GM19467 (cell line): ENCODE data around the gene OMA1.
"Not testable (repeated sequence)": the region's sequence is repeated elsewhere in the genome, so short reads cannot be mapped to it uniquely, and the experiment has no call there.

Experiments
- ATAC-seq: cut with Tn5 transposase; IDR thresholded peaks from one replicate; pipeline ENCODE4 v1.9.1; 2021; ENCODE audit warnings: mild to moderate bottlenecking, moderate library complexity; ENCODE audit not compliant: unreplicated experiment

The OMA1 gene

DNA sequence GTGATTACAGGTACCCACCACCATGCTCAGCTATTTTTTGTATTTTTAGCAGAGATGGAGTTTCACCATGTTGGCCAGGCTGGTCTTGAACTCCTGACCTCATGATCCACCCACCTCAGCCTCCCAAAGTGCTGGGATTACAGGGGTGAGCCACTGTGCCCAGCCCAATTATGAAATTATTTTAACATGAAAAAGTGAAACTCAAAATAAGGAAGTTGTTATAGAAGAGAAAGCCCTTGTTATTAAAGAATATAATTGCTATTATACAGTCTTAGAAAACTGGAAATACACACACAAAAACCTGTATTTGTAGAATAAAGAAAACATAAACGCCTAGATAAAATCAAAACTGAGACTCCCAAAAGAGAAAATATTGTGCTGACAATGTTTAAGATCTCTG is 14.7 kb downstream of the OMA1 start:
- ATAC-seq = not testable (repeated sequence)

DNA sequence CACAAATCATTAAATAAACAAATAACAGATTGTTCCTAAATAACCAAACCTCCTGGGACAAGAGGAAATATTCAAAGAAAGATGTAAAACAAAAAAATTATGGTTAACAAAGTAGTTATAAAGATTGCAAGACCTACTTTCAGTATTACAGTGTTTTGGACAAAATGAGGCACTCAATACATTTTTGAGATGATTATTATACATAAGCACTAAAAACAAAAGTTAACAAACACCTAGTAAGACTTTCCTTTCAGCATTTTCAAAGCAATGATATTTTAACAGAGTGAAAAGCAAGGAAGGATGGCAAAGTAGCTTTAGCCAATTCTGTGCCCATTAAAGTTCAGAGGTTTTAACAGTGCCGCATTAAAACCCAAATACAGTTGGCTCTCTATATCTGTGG is 17.2 kb downstream of the OMA1 start:
- no peak for ATAC-seq

DNA sequence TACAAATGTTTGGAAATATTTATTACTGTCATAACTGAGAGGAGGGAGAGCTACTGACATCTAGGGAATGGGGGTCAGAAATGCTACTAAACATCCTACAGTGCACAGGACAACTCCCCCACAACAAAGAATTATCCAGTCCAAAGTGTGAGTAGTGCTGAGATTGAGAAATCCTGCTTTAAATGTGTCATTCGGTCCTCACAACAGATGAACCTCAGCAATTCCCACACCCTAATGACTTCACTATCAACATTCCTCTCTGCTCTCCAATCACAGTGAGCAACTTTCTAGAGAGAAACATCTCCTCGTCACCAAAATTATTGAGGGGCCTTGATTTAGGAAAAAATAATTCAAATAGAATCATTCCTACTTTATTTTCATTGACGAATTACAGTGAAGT is 18.0 kb downstream of the OMA1 start:
- no peak for ATAC-seq

DNA sequence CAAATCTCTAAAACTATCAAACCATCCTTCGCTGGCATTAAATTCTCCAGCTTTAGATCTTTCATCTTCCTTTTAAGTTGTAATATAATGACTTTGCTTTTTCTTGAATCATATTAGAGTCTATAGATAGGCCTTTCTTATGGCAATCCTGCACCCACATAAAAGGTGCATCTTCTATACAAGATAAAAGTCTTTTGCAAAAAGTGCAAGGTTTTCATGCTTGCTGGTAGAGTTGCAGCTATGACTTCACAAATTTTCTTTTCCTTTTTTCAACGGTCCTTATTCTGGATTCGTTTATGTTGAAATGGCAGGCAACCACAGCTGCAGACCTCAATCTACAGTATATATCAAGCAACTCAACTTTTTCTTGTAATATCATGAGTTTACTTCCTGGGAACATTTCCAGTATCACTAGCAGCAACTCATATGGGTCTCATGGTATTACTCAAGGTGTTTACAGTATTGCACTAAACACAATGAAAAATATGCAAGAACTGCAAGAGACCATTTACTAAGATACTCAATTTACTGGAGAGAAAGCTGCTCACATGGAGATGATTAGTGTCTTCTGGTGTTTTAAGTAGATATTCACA is 22.1 kb downstream of the OMA1 start:
- no peak for ATAC-seq

DNA sequence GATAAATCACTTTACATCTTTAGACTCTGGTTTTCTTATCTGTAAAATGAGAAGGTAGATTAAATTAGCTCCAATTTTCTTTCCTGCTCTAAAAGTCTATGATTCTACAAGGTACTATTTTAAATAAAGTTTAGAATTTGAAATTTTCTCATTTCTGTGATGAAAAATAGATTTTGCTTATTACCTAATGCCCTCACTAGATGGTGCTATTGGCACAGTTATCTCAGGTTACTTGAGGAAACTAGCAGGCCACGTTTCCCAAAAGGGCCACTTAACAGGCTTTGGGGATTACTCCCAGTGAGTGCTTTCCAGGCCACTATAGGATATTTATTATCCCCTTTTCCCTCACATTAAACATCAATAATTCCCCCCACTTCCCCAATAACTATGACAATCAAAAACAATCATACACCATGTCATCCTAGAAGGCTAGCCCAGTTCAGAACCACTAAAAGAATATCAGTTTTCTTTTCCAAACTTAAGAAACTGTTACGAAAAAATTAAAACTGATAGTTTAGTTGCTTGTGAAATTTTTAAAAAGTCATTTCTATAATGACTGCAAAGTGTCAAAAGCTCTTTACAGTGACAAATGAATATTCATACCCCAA is 30.6 kb downstream of the OMA1 start:
- ATAC-seq = no peak

DNA sequence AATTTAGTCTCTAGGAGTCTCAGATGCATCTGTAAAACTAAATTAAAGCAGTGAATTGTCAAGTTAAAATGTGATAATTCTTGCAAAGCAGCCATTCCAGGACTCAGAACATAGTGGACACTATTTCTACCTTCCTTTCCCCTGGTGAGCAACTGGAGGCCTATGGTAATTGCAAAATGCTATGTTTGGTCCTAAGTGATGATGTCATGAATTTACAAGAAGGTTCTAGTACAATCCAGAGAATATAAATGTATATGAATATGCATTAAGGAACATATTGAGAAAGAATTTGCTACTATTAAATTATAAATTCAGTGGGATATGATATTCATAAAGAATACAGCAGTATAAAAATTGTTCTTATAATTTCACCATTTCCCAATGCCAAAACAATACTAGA is 32.6 kb downstream of the OMA1 start:
- ATAC-seq = no peak

DNA sequence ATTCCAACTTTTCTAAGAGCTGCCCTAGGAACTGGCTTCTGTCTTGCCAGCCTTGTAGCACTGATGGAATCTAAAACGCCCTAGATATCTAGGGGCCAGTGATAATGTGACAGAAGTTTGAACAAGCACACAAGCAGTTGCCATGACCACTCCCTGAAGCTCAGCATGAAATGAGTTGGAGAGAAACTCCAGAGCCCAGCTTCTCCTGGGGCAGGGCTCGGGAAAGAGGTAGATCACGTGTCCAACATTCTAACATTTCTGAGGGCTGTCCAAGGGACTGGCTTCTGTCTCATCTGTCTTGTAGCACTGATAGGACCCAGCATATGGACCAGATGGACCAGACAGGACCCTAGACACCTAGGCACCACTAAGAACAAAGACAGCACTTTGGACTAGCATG is 37.9 kb downstream of the OMA1 start:
- ATAC-seq = no peak

DNA sequence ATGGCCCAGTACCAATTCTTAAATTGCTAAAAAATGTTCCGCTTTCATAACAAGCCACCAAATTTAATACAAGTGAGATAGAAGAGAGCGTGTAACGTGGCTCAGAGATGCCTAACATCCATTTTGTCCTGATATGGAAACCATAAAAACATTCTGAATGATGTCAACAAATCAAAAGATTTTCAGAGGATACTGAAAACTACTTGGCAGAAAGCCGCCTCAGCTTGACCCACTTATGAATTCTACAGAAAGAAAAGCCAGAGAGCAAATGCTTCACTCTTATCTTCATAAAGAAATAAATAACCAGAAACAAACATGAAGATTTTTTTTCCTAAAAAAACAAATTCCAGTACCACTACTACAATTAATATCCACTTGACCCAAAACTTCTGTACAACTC is 41.2 kb downstream of the OMA1 start:
- ATAC-seq = no peak

DNA sequence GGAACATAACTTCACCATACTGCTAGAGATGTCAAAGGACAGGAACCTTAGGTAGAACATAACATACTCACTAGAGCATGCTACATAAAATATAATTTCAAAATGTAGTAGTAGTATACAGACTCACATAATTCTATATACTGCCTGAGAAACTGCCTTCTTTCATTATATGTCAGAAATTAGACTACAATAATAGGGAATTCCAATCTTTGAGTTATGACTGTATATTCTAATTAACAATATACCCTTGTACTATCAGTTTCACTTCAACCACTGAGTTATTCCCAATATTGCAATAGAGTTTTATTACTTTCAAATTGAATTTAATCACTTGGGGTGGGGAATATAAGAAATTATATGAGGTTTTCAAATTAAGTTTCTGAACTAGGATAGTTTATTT is 44.0 kb downstream of the OMA1 start:
- ATAC-seq = no peak

DNA sequence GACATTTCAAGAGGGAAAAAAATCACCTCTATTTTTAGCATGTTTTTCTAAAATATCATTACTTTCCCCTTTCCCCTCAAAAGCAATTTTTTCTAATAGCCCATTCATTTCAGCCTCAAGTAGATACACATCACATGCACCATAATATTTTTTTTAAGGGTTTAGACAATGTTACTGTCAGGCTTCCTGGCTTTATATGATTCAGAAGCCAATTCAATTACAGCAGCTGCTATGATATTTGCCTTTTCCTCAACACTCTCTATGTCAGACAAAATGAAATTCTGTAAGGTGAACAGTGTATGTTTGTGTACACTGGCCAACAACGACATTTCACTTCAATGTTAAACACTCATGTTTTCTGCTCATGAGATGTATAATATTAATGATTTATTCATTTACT is 46.5 kb downstream of the OMA1 start:
- no peak for ATAC-seq

DNA sequence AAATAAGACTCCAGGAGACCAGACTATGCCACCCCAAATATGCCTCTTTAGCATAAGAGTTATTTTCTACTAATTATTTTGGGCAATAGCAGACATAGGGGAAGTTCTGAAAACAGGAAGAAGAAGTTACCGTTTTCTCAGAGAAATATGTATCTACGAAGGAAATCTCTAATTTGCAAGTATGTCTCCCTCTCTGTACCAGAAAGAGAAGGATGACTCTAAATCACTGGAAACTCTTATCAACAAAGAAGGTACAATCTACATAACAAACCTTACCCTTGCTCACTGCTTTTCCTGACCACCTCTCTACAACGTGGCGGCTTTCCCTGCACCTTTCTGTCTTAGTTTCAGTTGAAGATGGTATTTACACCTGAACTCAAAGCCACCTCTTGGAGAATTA is 49.0 kb downstream of the OMA1 start:
- ATAC-seq = no peak

DNA sequence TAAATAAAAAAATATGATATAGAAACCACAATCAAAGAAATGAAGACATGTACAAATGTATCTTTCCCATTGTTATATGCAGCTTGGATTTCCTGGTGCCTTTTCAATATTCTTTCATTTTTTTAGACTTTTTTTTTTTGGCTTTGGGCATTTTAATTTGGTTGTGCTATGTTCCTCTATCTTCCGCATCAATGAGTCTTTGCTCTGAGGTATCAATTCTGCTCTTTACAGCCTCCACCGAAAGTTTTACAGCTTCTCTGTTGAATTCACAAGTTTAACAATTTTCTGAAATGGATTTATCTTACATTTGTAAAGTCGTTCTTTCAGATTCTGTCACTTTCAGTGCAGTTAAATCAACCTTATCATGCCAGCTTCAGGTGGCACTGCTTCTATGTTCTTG is 50.5 kb downstream of the OMA1 start:
- no peak for ATAC-seq

DNA sequence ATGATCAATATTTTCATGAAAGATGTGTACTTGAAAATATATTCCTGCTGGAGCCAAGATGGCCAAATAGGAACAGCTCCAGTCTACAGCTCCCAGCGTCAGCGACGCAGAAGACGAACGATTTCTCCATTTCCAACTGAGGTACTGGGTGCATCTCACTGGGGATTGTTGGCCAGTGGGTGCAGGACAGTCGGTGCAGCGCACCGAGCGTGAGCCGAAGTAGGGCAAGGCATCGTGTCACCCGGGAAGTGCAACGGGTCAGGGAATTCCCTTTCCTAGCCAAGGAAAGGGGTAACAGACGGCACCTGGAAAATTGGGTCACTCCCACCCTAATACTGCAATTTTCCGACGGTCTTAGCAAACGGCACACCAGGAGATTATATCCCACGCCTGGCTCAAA is 57.6 kb downstream of the OMA1 start:
- ATAC-seq = not testable (repeated sequence)

DNA sequence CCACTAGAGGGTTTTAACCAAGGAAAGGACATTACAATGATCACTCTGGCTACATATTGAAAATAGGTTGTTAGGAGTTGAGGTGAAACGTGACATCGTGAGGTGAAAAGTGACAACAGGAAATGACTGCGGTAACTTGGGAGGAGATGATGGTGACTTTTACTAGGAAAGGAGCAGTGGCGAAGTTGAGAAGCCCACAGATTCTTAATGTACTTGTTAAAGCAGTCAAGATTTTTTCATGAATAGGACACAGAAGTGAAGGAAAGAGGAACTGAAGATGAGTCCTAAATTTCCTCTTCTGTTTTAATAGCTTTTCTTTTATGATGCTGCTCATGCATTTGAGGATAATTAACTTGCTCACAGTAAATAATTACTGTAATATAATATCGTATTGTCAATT is 59.5 kb downstream of the OMA1 start:
- no peak for ATAC-seq

DNA sequence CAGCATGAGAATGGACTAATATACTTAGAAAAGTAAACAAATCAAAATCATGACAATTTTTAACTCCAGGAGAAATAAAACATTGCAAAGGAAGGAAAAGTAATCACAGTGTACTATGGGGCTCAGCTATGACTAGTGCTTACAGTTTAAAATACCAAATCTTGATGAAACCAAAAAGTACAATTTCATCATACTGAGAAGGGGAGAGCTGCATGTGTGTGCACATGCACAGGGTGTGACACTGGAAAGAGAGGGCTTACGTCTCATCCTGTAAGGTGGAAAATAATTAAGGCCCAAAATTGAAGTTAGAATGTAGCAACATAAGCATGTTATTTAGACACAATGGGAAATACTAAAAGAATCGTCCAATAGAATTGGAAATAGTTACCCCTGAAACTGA is 64.6 kb downstream of the OMA1 start:
- no peak for ATAC-seq

DNA sequence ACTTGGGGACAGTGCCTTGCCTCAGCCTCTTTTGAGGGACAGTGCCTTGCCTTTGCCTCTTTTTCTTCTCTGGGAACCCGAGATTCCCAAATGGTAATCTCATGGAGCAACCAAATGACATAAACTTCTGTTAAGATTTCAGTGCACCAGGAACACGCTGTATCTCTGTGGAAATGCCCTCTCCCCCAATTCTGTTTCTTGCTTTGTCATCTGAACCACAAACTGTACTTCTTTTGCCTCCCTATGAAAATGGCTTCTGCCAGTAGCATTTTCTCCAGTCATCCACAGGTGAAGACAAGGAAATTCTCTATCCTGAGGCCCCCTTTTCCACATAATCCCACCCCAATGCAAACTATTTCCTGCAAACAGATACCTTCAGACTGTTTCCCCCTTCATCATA is 66.3 kb downstream of the OMA1 start:
- no peak for ATAC-seq

DNA sequence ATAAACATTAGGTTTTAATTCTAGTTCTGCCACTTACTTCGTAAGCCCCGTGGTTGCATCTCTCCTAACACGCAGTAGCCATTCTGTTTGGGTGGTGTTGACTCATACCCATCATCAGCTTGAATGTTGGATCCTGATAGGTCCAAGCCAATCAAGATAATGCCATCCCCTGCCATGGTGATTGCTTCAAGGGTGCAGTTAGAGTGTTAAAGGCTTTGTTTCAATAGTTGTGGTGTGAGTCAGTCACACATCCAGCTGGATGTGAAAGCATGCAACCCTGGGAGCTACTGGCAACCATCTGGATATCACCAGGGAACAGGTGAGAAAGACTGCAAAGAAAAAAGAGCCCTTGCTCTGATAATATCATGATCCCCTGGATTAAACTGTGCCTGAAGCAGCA is 69.1 kb downstream of the OMA1 start:
- no peak for ATAC-seq

DNA sequence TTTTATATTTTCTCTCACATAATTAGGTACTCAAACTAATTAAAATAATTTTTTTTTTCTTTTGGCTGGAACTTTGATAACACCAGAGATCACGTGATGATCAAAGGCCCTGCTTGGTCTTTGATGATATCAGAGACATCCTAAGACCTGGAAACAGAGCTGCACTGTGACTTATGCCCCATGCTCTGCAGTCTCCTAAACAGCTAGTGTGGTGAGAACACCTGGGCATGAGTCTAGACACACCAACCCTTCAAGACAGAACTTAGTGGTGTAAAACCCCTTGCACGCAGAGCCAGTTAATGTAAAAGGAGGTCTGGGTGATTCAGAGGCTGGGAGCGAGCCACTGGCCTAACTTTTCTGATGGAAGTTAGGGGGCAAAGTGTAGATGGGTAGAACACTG is 70.3 kb downstream of the OMA1 start:
- no peak for ATAC-seq

DNA sequence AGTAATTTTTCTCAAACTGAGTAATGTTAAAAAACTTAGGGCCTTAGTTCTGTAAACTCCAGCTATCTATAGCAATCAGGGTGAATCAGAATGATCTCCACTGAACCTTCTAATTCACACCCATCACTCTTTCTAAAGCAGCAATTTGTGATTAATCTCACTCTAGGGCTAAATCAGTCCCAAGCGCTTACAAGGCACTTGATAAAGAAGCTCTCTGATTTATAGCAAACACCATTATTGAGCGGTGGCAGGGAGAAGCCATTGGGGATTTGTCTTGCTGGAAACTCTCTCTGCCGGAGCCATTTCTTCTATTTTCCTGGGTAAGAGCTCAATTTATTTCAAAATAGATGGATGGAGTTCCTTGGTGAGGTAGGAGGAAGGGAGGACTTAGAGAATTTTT is 77.0 kb downstream of the OMA1 start:
- no peak for ATAC-seq

DNA sequence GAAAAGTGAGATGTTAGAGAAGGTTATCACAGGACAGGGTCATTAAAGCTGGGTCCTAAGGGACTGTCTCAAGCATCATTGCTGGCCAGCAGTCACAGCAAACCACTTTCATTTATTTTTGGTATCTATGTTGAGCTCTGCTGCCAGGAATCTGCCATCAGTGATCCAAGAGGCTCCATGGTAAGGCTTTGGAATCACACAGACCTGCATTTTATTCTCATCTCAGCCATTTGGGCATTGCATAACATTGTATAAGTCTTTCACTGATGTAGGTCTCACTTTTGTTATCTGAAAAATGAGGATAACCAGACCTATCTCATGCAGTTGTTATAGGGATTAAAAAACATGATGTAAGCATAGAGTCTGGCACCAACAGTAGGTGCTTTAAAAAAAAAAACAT is 77.5 kb downstream of the OMA1 start:
- ATAC-seq = no peak

DNA sequence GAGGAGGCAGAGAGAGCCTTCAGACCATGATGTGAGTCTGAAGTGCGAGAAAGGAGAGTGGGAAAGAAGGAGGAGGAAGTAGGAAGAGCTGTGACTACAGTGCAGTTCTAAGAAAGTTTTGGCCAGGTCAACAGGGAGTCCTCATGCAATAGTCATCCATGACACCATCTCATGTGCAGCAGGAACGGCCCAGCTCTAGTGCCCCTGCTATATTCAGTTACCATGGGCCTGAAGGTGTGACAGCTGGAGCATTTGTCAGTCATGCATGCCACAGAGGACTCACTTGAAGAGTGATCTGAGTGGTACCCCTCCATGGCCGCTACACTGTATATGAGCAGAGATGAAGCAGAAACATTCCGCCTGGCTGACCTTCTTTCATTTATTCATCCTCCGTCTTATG is 77.9 kb downstream of the OMA1 start:
- ATAC-seq = no peak

DNA sequence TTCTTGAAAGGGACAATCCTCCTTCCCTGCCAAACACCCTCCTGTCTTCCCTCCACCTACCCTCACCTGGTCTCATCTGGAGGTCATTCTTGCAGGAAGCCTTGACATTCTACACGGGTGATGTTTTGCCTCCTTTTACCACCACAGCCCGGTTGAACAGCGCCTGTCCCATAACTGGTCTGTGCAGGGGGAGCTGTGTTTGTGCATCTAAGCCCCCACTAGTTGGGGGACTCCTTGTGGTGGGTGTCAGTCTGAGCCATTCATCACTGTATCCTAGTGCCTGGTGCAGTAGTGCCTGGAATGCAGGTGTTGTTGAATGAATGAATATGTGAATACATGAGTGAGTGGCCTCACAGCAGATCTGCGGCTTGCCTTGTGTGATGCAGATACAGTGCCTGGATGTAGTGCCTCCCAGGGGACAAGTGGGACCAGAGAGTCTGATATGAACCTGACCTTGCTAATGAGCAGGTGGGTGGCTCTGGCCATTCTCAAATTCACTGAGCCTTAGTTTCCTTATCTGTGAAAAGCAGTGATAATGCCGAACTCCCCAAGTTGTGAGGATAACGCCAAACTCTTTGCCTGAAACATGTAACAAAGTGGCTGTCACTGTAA is 79.8 kb downstream of the OMA1 start:
- no peak for ATAC-seq
